Common myeloid progenitor, CD34-positive (primary cell): Measurements from ENCODE around the gene CACNB1.

Source experiments
- CTCF ChIA-PET: fragments of 350-600 bp; sonication (Branson Sonifier 250); formaldehyde crosslinking; loops from one replicate; lab custom pipeline; 2021; ENCODE audit warnings: antibody characterized with exemption; lab: Charles Lee
- POLR2A ChIA-PET: fragments of 350-600 bp; sonication (Branson Sonifier 250); formaldehyde crosslinking; loops from one replicate; lab custom pipeline; 2021; ENCODE audit warnings: antibody characterized with exemption; lab: Charles Lee
- DNase-seq, 3 donors: peaks; one replicate each; pipeline versions ENCODE4 v3.0.0 to v3.0.0-alpha.2; 2013
- H3K27ac ChIP-seq, 2 experiments: 1 replicate in 1 of 2; 2 replicates in 1 of 2; pipeline ENCODE4 v1.7.0; 2013; ENCODE audit warnings: inconsistent platforms in 2 of 2, low read length in 2 of 2, mild to moderate bottlenecking in 2 of 2, low read depth in 1 of 2, moderate library complexity in 1 of 2; ENCODE audit not compliant: severe bottlenecking in 2 of 2, insufficient read depth in 1 of 2, poor library complexity in 1 of 2
- H3K27me3 ChIP-seq, 5 experiments: replicated peaks in 2 of 5; 1 replicate in 3 of 5; 2 replicates in 2 of 5; pipeline versions ENCODE4 v1.6.1 to v1.7.0; 2013; ENCODE audit warnings: low read length in 4 of 5, mild to moderate bottlenecking in 2 of 5, moderate library complexity in 2 of 5, inconsistent platforms in 1 of 5; ENCODE audit not compliant: insufficient read depth in 5 of 5, control insufficient read depth in 4 of 5
- H3K36me3 ChIP-seq, 4 experiments: 1 replicate in 2 of 4; 2 replicates in 2 of 4; pipeline versions ENCODE4 v1.6.1 to v1.7.0; 2013; ENCODE audit warnings: low read length in 3 of 4, control low read depth in 1 of 4, mild to moderate bottlenecking in 1 of 4; ENCODE audit not compliant: control insufficient read depth in 4 of 4, insufficient read depth in 4 of 4
- H3K4me1 ChIP-seq, 4 experiments: 1 replicate in 3 of 4; 2 replicates in 1 of 4; pipeline versions ENCODE4 v1.6.1 to v1.7.1; 2013; ENCODE audit warnings: low read length in 3 of 4, mild to moderate bottlenecking in 3 of 4, control low read depth in 1 of 4, inconsistent platforms in 1 of 4, moderate library complexity in 1 of 4; ENCODE audit not compliant: control insufficient read depth in 4 of 4, insufficient read depth in 4 of 4; ENCODE audit errors: control extremely low read depth in 1 of 4
- H3K4me3 ChIP-seq, 7 experiments: 1 replicate in 4 of 7; 2 replicates in 3 of 7; pipeline versions ENCODE4 v1.5.1 to v1.7.0; 2013; ENCODE audit warnings: mild to moderate bottlenecking in 7 of 7, low read length in 6 of 7, moderate library complexity in 6 of 7, inconsistent platforms in 2 of 7, low read depth in 2 of 7, control low read depth in 1 of 7; ENCODE audit not compliant: insufficient read depth in 4 of 7, control insufficient read depth in 1 of 7; ENCODE audit errors: extremely low read depth in 1 of 7
- H3K9me3 ChIP-seq, 5 experiments: 1 replicate in 4 of 5; 2 replicates in 1 of 5; pipeline versions ENCODE4 v1.6.1 to v1.7.1; 2013; ENCODE audit warnings: low read length in 4 of 5, mild to moderate bottlenecking in 2 of 5, inconsistent platforms in 1 of 5, low read depth in 1 of 5, moderate library complexity in 1 of 5; ENCODE audit not compliant: control insufficient read depth in 4 of 5, insufficient read depth in 2 of 5; ENCODE audit errors: control extremely low read depth in 1 of 5
- WGBS: methylation state at CpG from one replicate; pipeline ENCODE4 v1.1.5; 2013; ENCODE audit not compliant: insufficient coverage; 5-methylcytosine and 5-hydroxymethylcytosine counted together

CACNB1 gene

GRCh38 chr17:39156491-39156890 is 41.0 kb downstream of the CACNB1 start:
- no peak overlapping the region for H3K27ac ChIP-seq
- no peak overlapping the region for H3K4me3 ChIP-seq
- DNase-seq = no peak
- peaks cover 2 to 31% (median 18%) of the 10 kb centered on the region in 4 experiments for H3K4me1 ChIP-seq
- ChIA-PET CTCF (interaction anchor here (4.3 to 7.1 kb wide), 2 partner anchors 9 to 19 kb away, joined by 60 to 96 read pairs; partner anchors contain the start of gene ARL5C), POLR2A (no interaction called here)
- no peaks in the 10 kb centered on the region for H3K36me3 ChIP-seq
- H3K9me3 ChIP-seq = no peaks in the 10 kb centered on the region
- peaks cover 0 to 10% (median 5%) of the 10 kb centered on the region in 5 experiments for H3K27me3 ChIP-seq
- 100% methylated on average over 4 of the region's 7 CpGs for WGBS

- H3K27ac ChIP-seq = no peak overlapping the region
- WGBS = no CpG with 5 or more reads among the region's 2 CpGs
- no peaks in the 10 kb centered on the region for H3K9me3 ChIP-seq
- no peak overlapping the region for H3K4me3 ChIP-seq
- ChIA-PET CTCF (interaction anchor here (4.3 to 7.1 kb wide), 2 partner anchors 10 to 20 kb away, joined by 60 to 96 read pairs; partner anchors contain the start of gene ARL5C), POLR2A (no interaction called here)
- H3K27me3 ChIP-seq = peaks cover 0 to 17% (median 10%) of the 10 kb centered on the region in 5 experiments
- H3K4me1 ChIP-seq = peaks cover 2 to 26% (median 23%) of the 10 kb centered on the region in 4 experiments
- no peak for DNase-seq
- no peaks in the 10 kb centered on the region for H3K36me3 ChIP-seq
Observed at GRCh38 chr17:39155654-39156053, 41.8 kb downstream of the CACNB1 start.

GRCh38 chr17:39153599-39154051 is 43.8 kb downstream of the CACNB1 start:
- POLR2A ChIA-PET = interaction anchor here (0.9 to 2.1 kb wide), 5 partner anchors 9 to 285 kb away, joined by 3 to 9 read pairs (median 6); no protein-coding TSS in a partner anchor

DNA sequence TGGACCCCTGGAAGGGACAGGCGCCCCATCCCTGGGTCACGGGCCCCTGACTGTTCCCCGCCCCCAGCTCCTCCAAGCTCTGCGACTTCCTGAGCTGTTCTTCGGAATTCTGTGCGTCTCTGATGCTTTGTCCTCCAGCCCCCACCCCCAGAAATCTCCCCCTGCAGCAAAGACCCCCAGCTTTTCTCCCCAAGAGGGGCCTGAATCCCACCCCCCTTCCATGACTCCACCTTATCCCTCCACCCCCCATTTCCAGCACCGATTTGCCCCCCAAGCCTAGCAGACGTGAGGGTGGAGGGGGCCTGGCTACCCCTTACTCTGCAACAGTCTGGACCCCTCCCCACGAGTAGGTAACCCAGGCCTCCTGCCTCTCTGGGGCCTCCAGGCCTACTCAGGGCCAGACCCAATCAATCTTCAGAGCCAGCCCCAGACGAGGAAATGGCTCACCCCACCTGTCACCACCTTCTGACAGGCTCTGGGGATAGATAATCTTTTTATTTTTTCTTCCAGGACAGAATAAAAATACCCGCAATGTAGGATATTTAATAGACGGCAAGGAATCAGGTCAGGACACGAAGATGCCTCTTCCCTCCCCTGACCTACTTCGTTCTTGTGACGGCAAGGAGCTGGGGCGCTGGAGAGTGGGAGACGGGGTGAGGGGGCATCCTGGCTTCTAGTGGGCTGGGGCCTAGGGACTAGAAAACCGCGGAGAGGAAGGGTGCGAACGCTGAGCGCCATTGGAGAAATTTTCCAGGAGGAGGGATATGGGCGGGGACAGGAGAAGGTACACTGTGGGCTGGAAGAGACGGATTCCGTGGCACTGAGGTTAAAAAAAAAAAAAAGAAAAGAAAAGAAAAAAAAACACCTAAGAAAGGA is 45.3 kb downstream of the CACNB1 start:
- ChIA-PET CTCF (interaction anchor here (0.6 to 7.1 kb wide), 24 partner anchors 13 to 354 kb away, joined by 3 to 96 read pairs (median 4); partner anchors contain the start of genes ARL5C and LASP1NB), POLR2A (interaction anchor here (0.7 to 2.1 kb wide), 3 partner anchors 13 to 135 kb away, joined by 5 to 7 read pairs (median 6); no protein-coding TSS in a partner anchor)
- H3K36me3 ChIP-seq = no peaks in the 10 kb centered on the region
- H3K4me3 ChIP-seq = peak overlapping the region in 6 of 7 experiments; percentile 44 to 100 (median 98)
- no peaks in the 10 kb centered on the region for H3K9me3 ChIP-seq
- H3K27me3 ChIP-seq = peaks cover 0 to 45% (median 28%) of the 10 kb centered on the region in 5 experiments
- 1% methylated on average over 20 of the region's 25 CpGs for WGBS
- no peak overlapping the region for H3K27ac ChIP-seq
- peaks cover 2 to 26% (median 24%) of the 10 kb centered on the region in 4 experiments for H3K4me1 ChIP-seq
- DNase-seq = peak in 2 of 3 donors; percentile 19 to 23

More at GRCh38 chr17:39153599-39154051, 43.8 kb downstream of the CACNB1 start:
- H3K36me3 ChIP-seq = no peaks in the 10 kb centered on the region
- H3K4me1 ChIP-seq = peaks cover 2 to 26% (median 24%) of the 10 kb centered on the region in 4 experiments
- H3K9me3 ChIP-seq = no peaks in the 10 kb centered on the region
- 0% methylated on average over 5 of the region's 16 CpGs for WGBS
- peak overlapping the region; percentile 91 to 100 (median 97) for H3K4me3 ChIP-seq
- peak overlapping the region in 1 of 2 experiments; percentile 58 for H3K27ac ChIP-seq
- DNase-seq = peak; percentile 86 to 91 (median 91)
- CTCF ChIA-PET = interaction anchor here (0.6 to 7.1 kb wide), 29 partner anchors 12 to 378 kb away, joined by 3 to 96 read pairs (median 4); partner anchors contain the start of genes ARL5C, FBXO47 and LASP1NB
- H3K27me3 ChIP-seq = peaks cover 0 to 37% (median 28%) of the 10 kb centered on the region in 5 experiments

DNA sequence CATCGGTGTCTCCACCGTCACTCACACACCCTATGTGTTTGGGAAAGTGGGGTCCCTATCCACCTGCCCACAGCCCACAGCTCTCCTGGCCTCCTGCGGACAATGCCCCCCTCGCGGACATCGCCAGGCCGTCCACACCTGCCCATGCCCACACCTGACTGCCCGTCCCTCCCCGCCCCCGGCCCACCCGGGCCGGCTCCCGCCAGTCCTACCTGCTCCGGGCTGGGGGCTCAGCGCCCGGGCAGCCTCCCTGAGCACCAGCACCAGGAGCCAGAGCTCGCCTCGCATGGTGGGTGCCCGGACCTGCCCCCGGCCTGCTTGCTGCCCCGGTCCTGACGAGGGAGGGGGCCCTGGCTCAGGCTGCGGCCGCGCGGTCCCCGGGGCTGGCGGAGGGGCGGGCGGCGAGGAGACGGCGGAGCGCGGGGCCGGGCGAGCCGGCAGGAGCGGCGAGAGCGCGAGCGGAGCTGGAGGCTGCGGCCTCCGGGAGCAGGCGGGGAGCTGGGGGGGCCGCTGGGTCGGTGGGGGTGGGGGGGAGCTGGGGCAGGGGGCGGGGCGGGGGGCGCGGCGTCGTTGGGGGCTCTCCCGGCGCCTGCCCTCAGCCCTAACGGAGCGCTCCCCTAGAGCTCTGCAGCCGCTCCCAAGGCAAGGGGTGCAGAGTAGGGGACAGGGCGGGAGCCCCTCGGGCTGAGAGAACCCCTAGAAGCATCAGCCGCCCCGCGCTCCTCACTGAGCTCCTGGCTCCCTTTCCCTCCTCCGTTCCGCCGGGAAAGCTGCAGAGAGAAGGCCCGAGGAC is 46.1 kb downstream of the CACNB1 start, which contains the start of gene PLXDC1:
PLXDC1 (minus strand) TSS at position 488 of the 793 bp plus-strand sequence; CDS start at position 288, 200 bp downstream.
- ChIA-PET CTCF (interaction anchor here (0.8 to 7.1 kb wide), 9 partner anchors 14 to 200 kb away, joined by 3 to 96 read pairs (median 5); partner anchors contain the start of gene ARL5C), POLR2A (no interaction called here)
- Histone ChIP-seq H3K27ac (no peak within 1 kb of the TSS), H3K27me3 (peaks cover 0 to 45% (median 28%) of the 10 kb centered on the region in 5 experiments), H3K36me3 (no peaks in the 10 kb centered on the region), H3K4me3 (peak within 1 kb of the TSS in 4 of 7 experiments; percentile 44 to 100 (median 97)), H3K9me3 (no peaks in the 10 kb centered on the region), H3K4me1 (peaks cover 2 to 26% (median 24%) of the 10 kb centered on the region in 4 experiments)
- peak in 1 of 3 donors; percentile 23 for DNase-seq
- WGBS = under 1% methylated on average over 31 of the region's 68 CpGs

GRCh38 chr17:39150795-39151149 is 46.7 kb downstream of the CACNB1 start:
- Histone ChIP-seq H3K9me3 (no peaks in the 10 kb centered on the region), H3K4me1 (peaks cover 2 to 26% (median 24%) of the 10 kb centered on the region in 4 experiments), H3K27ac (no peak overlapping the region), H3K27me3 (peaks cover 0 to 45% (median 28%) of the 10 kb centered on the region in 5 experiments), H3K4me3 (peak overlapping the region in 3 of 7 experiments; percentile 40 to 63 (median 53)), H3K36me3 (no peaks in the 10 kb centered on the region)
- DNase-seq = no peak
- ChIA-PET POLR2A (no interaction called here), CTCF (interaction anchor here (1.2 to 7.1 kb wide), 4 partner anchors 15 to 199 kb away, joined by 3 to 96 read pairs (median 10); partner anchors contain the start of gene ARL5C)
- 0% methylated on average over 1 of the region's 5 CpGs for WGBS
